ENCODE results near the gene PRG2.

The PRG2 gene

GRCh38 chr11:57348052-57348451, 42.4 kb downstream of the PRG2 start:
- no peak for TF ChIP-seq POLR2AphosphoS5 (IDR thresholded peaks at IDR 0.05; ENCODE audit: low read depth, low read length)
- no peak for TF ChIP-seq SIN3A (IDR thresholded peaks at IDR 0.05; ENCODE audit: borderline replicate concordance, insufficient read depth, low read length)
- TF ChIP-seq REST (IDR thresholded peaks at IDR 0.05; ENCODE audit: insufficient read depth in 1 of 2, low read depth in 2 of 2, low read length in 2 of 2): no peak
- TF ChIP-seq TAF1 (IDR thresholded peaks at IDR 0.05; ENCODE audit: borderline replicate concordance, insufficient read depth, low read length): no peak
- TF ChIP-seq FOXP2 (optimal IDR thresholded peaks at IDR 0.05; ENCODE audit: borderline replicate concordance, extremely low read depth, extremely low read length, insufficient read depth): no peak

GRCh38 chr11:57347336-57347735, 43.1 kb downstream of the PRG2 start:
- TF ChIP-seq FOXP2 (optimal IDR thresholded peaks at IDR 0.05; ENCODE audit: borderline replicate concordance, extremely low read depth, extremely low read length, insufficient read depth) (no peak), SIN3A (IDR thresholded peaks at IDR 0.05; ENCODE audit: borderline replicate concordance, insufficient read depth, low read length) (no peak), POLR2AphosphoS5 (IDR thresholded peaks at IDR 0.05; ENCODE audit: low read depth, low read length) (no peak), TAF1 (IDR thresholded peaks at IDR 0.05; ENCODE audit: borderline replicate concordance, insufficient read depth, low read length) (no peak), REST (IDR thresholded peaks at IDR 0.05; ENCODE audit: insufficient read depth in 1 of 2, low read depth in 2 of 2, low read length in 2 of 2) (no peak)

GRCh38 chr11:57345555-57346211, 44.8 kb downstream of the PRG2 start:
- TF ChIP-seq POLR2AphosphoS5 (IDR thresholded peaks at IDR 0.05; ENCODE audit: low read depth, low read length) (no peak), FOXP2 (optimal IDR thresholded peaks at IDR 0.05; ENCODE audit: borderline replicate concordance, extremely low read depth, extremely low read length, insufficient read depth) (no peak), TAF1 (IDR thresholded peaks at IDR 0.05; ENCODE audit: borderline replicate concordance, insufficient read depth, low read length) (no peak), SIN3A (IDR thresholded peaks at IDR 0.05; ENCODE audit: borderline replicate concordance, insufficient read depth, low read length) (no peak), REST (IDR thresholded peaks at IDR 0.05; ENCODE audit: insufficient read depth in 1 of 2, low read depth in 2 of 2, low read length in 2 of 2) (no peak)

GRCh38 chr11:57344826-57345225, 45.6 kb downstream of the PRG2 start:
- TF ChIP-seq SIN3A (IDR thresholded peaks at IDR 0.05; ENCODE audit: borderline replicate concordance, insufficient read depth, low read length) (no peak), FOXP2 (optimal IDR thresholded peaks at IDR 0.05; ENCODE audit: borderline replicate concordance, extremely low read depth, extremely low read length, insufficient read depth) (no peak), POLR2AphosphoS5 (IDR thresholded peaks at IDR 0.05; ENCODE audit: low read depth, low read length) (no peak), TAF1 (IDR thresholded peaks at IDR 0.05; ENCODE audit: borderline replicate concordance, insufficient read depth, low read length) (no peak), REST (IDR thresholded peaks at IDR 0.05; ENCODE audit: insufficient read depth in 1 of 2, low read depth in 2 of 2, low read length in 2 of 2) (no peak)
